HG03432 (cell line): ENCODE measurements around the gene TK2.
A peak's percentile ranks its signal among the peaks of the same experiment; 100 is the strongest.

ENCODE experiments used
- ATAC-seq: cut with Tn5 transposase; IDR thresholded peaks from one replicate; pipeline ENCODE4 v1.9.1; 2021; ENCODE audit warnings: mild to moderate bottlenecking, moderate library complexity; ENCODE audit not compliant: unreplicated experiment

Gene TK2

GRCh38 chr16:66547101-66547989, 2.6 kb downstream of the TK2 start:
- ATAC-seq: no peak

- no peak for ATAC-seq
Measured at GRCh38 chr16:66544016-66544757, 5.7 kb downstream of the TK2 start.

- ATAC-seq: no peak
Measured at GRCh38 chr16:66543541-66543940, 6.4 kb downstream of the TK2 start.

- no peak for ATAC-seq
Measured at GRCh38 chr16:66542396-66542795, 7.5 kb downstream of the TK2 start.

GRCh38 chr16:66541388-66542355, 8.2 kb downstream of the TK2 start:
- no peak for ATAC-seq

GRCh38 chr16:66539623-66540469, 10.1 kb downstream of the TK2 start:
- ATAC-seq: peak; percentile 67

- ATAC-seq: no peak
Measured at GRCh38 chr16:66538910-66539309, 11.0 kb downstream of the TK2 start.

- ATAC-seq: no peak
Measured at GRCh38 chr16:66537236-66537635, 12.7 kb downstream of the TK2 start.

GRCh38 chr16:66536525-66536924, 13.4 kb downstream of the TK2 start:
- no peak for ATAC-seq

- no peak for ATAC-seq
Measured at GRCh38 chr16:66534376-66534799, 15.5 kb downstream of the TK2 start.

- no peak for ATAC-seq
Measured at GRCh38 chr16:66529475-66529874, 20.4 kb downstream of the TK2 start.

- ATAC-seq: no peak
Measured at GRCh38 chr16:66528294-66528693, 21.6 kb downstream of the TK2 start.

GRCh38 chr16:66525396-66526180, 24.3 kb downstream of the TK2 start:
- ATAC-seq: no peak

- peak; percentile 58 for ATAC-seq
Measured at GRCh38 chr16:66524601-66525164, 25.2 kb downstream of the TK2 start.

GRCh38 chr16:66523861-66524354, 26.0 kb downstream of the TK2 start:
- peak; percentile 46 for ATAC-seq

- ATAC-seq: no peak
Measured at GRCh38 chr16:66522816-66523590, 26.9 kb downstream of the TK2 start.

- peak; percentile 77 for ATAC-seq
Measured at GRCh38 chr16:66521951-66522771, 27.8 kb downstream of the TK2 start.
